GM18909 (cell line): ENCODE data around the gene UCP2.
"Not testable (repeated sequence)": the region's sequence is repeated elsewhere in the genome, so short reads cannot be mapped to it uniquely, and the experiment has no call there.

Experiments used
- ATAC-seq: cut with Tn5 transposase; IDR thresholded peaks from one replicate; pipeline ENCODE4 v1.9.1; 2021; ENCODE audit warnings: mild to moderate bottlenecking; ENCODE audit not compliant: unreplicated experiment, poor library complexity

Gene UCP2

GRCh38 chr11:73949246-73949645 is 33.4 kb downstream of the UCP2 start:
- no peak for ATAC-seq

- no peak for ATAC-seq
Measured at GRCh38 chr11:73946798-73947458, 35.7 kb downstream of the UCP2 start.

GRCh38 chr11:73945396-73945795 is 37.2 kb downstream of the UCP2 start:
- no peak for ATAC-seq

GRCh38 chr11:73944901-73945300 is 37.7 kb downstream of the UCP2 start:
- ATAC-seq = no peak

GRCh38 chr11:73944085-73944484 is 38.6 kb downstream of the UCP2 start:
- no peak for ATAC-seq

- ATAC-seq = no peak
Measured at GRCh38 chr11:73942010-73942409, 40.6 kb downstream of the UCP2 start.

- ATAC-seq = no peak
Measured at GRCh38 chr11:73940801-73941570, 41.7 kb downstream of the UCP2 start.

GRCh38 chr11:73939096-73939495 is 43.5 kb downstream of the UCP2 start:
- ATAC-seq = no peak

GRCh38 chr11:73936047-73936446 is 46.6 kb downstream of the UCP2 start:
- not testable (repeated sequence) for ATAC-seq

GRCh38 chr11:73932781-73933180 is 49.9 kb downstream of the UCP2 start:
- no peak for ATAC-seq

- ATAC-seq = no peak
Measured at GRCh38 chr11:73931951-73932350, 50.7 kb downstream of the UCP2 start.

- ATAC-seq = no peak
Measured at GRCh38 chr11:73931039-73931645, 51.5 kb downstream of the UCP2 start.

GRCh38 chr11:73929388-73929787 is 53.3 kb downstream of the UCP2 start:
- ATAC-seq = no peak
